T-helper 2 cell (primary cell): Measurements from ENCODE around the gene CFTR.
"Not testable (repeated sequence)": the region's sequence is repeated elsewhere in the genome, so short reads cannot be mapped to it uniquely, and the experiment has no call there.

Experiments
- DNase-seq, 5 experiments: peaks; one replicate each; pipeline versions ENCODE4 v3.0.0 to v3.0.0-alpha.2; 2012 to 2022

Gene CFTR

GRCh38 chr7:117692338-117692737 is 212.5 kb downstream of the CFTR start:
- DNase-seq = no peak

- DNase-seq = no peak
Observed at GRCh38 chr7:117698018-117698417, 218.2 kb downstream of the CFTR start.

- DNase-seq = no peak
Observed at GRCh38 chr7:117704063-117704462, 224.2 kb downstream of the CFTR start.

- DNase-seq = no peak
Observed at GRCh38 chr7:117705630-117706029, 225.8 kb downstream of the CFTR start.

GRCh38 chr7:117706210-117706609 is 226.4 kb downstream of the CFTR start:
- DNase-seq = no peak

GRCh38 chr7:117707080-117707479 is 227.3 kb downstream of the CFTR start:
- DNase-seq = peak in 1 of 5 experiments; percentile 7

- not testable (repeated sequence) for DNase-seq
Observed at GRCh38 chr7:117708173-117708572, 228.3 kb downstream of the CFTR start.

GRCh38 chr7:117711556-117711955 is 231.7 kb downstream of the CFTR start:
- DNase-seq = no peak

- DNase-seq = peak in 1 of 5 experiments; percentile 62
Observed at GRCh38 chr7:117715784-117716445, 236.1 kb downstream of the CFTR start.

- DNase-seq = no peak
Observed at GRCh38 chr7:117716707-117717299, 237.0 kb downstream of the CFTR start.

- no peak for DNase-seq
Observed at GRCh38 chr7:117717357-117717756, 237.5 kb downstream of the CFTR start.
